ENCODE measurements around the gene SPATA3. TPM values are rescaled to one million over a fixed set of nuclear protein-coding genes. Genes with fewer than 3 reads are reported as not detected.

SPATA3 gene
- total and polyA plus RNA-seq, 2 of the 8 experiments (the other 6 are each of a cell fraction or from before 2014, with no cell fraction given) = not detected

DNA sequence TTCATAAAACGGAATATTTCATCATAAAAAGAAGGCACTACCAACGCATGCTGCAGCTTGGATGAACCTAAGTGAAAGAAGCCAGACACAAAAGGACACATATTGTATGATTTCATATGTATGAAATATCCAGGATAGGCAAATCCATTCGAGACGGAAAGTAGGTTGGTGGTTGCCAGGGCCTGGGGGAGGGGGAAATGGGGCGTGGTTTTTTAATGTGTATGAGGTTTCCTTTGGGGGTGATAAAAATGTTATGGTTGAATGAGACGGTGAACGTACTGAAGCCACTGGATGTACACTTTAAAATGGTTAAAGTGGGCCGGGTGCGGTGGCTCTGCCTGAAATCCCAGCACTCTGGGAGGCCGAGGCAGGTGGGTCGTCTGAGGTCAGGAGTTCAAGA lies 20.0 kb upstream of the SPATA3 start:
- DNase-seq (ENCODE audit: low read depth in 1 of 2, low spot score in 2 of 2) = no peak
- POLR2A ChIA-PET (ENCODE audit: partially characterized antibody) = no interaction called here
- TF ChIP-seq FOSL1 (IDR thresholded peaks at IDR 0.05; ENCODE audit: insufficient read depth, low read depth, low read length) (no peak), TAF1 (IDR thresholded peaks at IDR 0.05; ENCODE audit: low read depth, low read length) (no peak), RAD21 (IDR thresholded peaks at IDR 0.05 in 1 of 2, conservative IDR thresholded peaks at IDR 0.05 in 1 of 2; ENCODE audit: low read depth in 2 of 2, low read length in 2 of 2) (no peak), RNF2 (IDR thresholded peaks at IDR 0.05; ENCODE audit: borderline replicate concordance, low read depth, low read length, missing control alignments, poor library complexity, severe bottlenecking) (no peak), SRF (IDR thresholded peaks at IDR 0.05; ENCODE audit: low read depth, low read length) (no peak), TCF12 (IDR thresholded peaks at IDR 0.05; ENCODE audit: low read depth, low read length) (no peak), EZH2 (IDR thresholded peaks at IDR 0.05; ENCODE audit: low read depth, low read length, severe bottlenecking) (no peak), SIX5 (IDR thresholded peaks at IDR 0.05; ENCODE audit: low read depth, low read length) (no peak), KDM1A (IDR thresholded peaks at IDR 0.05; ENCODE audit: borderline replicate concordance, low read length) (no peak), BRCA1 (IDR thresholded peaks at IDR 0.05; ENCODE audit: low read depth, low read length) (no peak), POLR2AphosphoS5 (IDR thresholded peaks at IDR 0.05; ENCODE audit: low read depth, low read length) (no peak), EGR1 (IDR thresholded peaks at IDR 0.05; ENCODE audit: borderline replicate concordance, low read depth, low read length) (no peak), GABPA (IDR thresholded peaks at IDR 0.05; ENCODE audit: borderline replicate concordance, insufficient read depth, low read length) (no peak), TAF7 (optimal IDR thresholded peaks at IDR 0.05; ENCODE audit: borderline replicate concordance, low read depth, low read length) (no peak), MAFK (IDR thresholded peaks at IDR 0.05; ENCODE audit: low read depth, low read length) (no peak)

More for the DNA sequence above, 20.0 kb upstream of the SPATA3 start:
- H4K91ac ChIP-seq (replicated peaks; ENCODE audit: insufficient read length, low read length) = no peak overlapping the region
- no peak overlapping the region for H2BK12ac ChIP-seq (ENCODE audit: low read depth, low read length)
- no peak overlapping the region for H3K4me2 ChIP-seq (ENCODE audit: insufficient read depth in 1 of 2, low read depth in 2 of 2, low read length in 2 of 2)
- no peak overlapping the region for H3K56ac ChIP-seq (replicated peaks; ENCODE audit: insufficient read length, low read depth, low read length)
- H4K20me1 ChIP-seq (replicated peaks in 1 of 2; ENCODE audit: control insufficient read depth in 1 of 2, insufficient read depth in 2 of 2, low read length in 2 of 2) = no peaks in the 10 kb centered on the region
- no peaks in the 10 kb centered on the region for H3K79me1 ChIP-seq (ENCODE audit: low read depth, low read length)
- CTCF ChIA-PET (ENCODE audit: partially characterized antibody) = no interaction called here
- no peak overlapping the region for H3K18ac ChIP-seq (ENCODE audit: extremely low read depth, low read length)
- no peak overlapping the region for H3K14ac ChIP-seq (ENCODE audit: insufficient read length)
- H3K9ac ChIP-seq (replicated peaks in 1 of 4; ENCODE audit: extremely low read depth in 1 of 4, low read depth in 3 of 4, low read length in 3 of 4) = no peak overlapping the region
- no peak overlapping the region for H3K23ac ChIP-seq (ENCODE audit: insufficient read length)
- no peaks in the 10 kb centered on the region for H3K27me3 ChIP-seq (replicated peaks in 1 of 4; ENCODE audit: control insufficient read depth in 3 of 4, extremely low read depth in 1 of 4, insufficient read depth in 3 of 4, low read length in 3 of 4)
- H3K4me3 ChIP-seq (ENCODE audit: extremely low read depth in 1 of 4, insufficient read depth in 2 of 4, low read depth in 3 of 4, low read length in 4 of 4) = no peak overlapping the region
- H2BK5ac ChIP-seq (ENCODE audit: low read depth, low read length) = no peak overlapping the region
- H2AK5ac ChIP-seq (ENCODE audit: low read depth, low read length) = no peak overlapping the region
- H2BK15ac ChIP-seq (ENCODE audit: low read length) = no peak overlapping the region
- H2BK120ac ChIP-seq (replicated peaks; ENCODE audit: low read depth, low read length) = no peak overlapping the region
- no peak overlapping the region for H4K8ac ChIP-seq (ENCODE audit: extremely low read depth, insufficient read depth, low read length)
- no peak overlapping the region for H2AFZ ChIP-seq (ENCODE audit: low read length)
- H3K23me2 ChIP-seq (ENCODE audit: low read depth, low read length) = no peaks in the 10 kb centered on the region
- no peak overlapping the region for H3K27ac ChIP-seq (ENCODE audit: low read depth, low read length)
- peaks cover 0 to 2% (median 0%) of the 10 kb centered on the region in 4 experiments; a peak in 1 of 7 replicates for H3K4me1 ChIP-seq (replicated peaks in 1 of 4; ENCODE audit: control insufficient read depth in 3 of 4, insufficient read depth in 4 of 4, low read length in 3 of 4)
- no peaks in the 10 kb centered on the region for H3K79me2 ChIP-seq (ENCODE audit: control insufficient read depth in 1 of 2, insufficient read depth in 2 of 2, low read length in 2 of 2)
- peaks cover 0 to 5% of the 10 kb centered on the region in 2 experiments; a peak in 2 of 4 replicates for H3K9me3 ChIP-seq (ENCODE audit: insufficient read depth in 2 of 2, low read depth in 1 of 2, low read length in 1 of 2)
- no peak overlapping the region for H2BK20ac ChIP-seq (ENCODE audit: low read length)
- 89% methylated on average over 11 of the region's 11 CpGs; no CpG with 5 or more reads in 1 of the 2 experiments for WGBS, 2 experiments (ENCODE audit: extremely low coverage in 1 of 2, insufficient coverage in 1 of 2, insufficient read length in 1 of 2, insufficient replicate concordance in 2 of 2, low coverage in 1 of 2, low lambda C conversion rate in 2 of 2, missing lambda C conversion rate in 1 of 2)
- H4K5ac ChIP-seq (ENCODE audit: insufficient read length, low read depth, low read length) = no peak overlapping the region
- FAIRE-seq = no peak
- H3K36me3 ChIP-seq (ENCODE audit: control insufficient read depth in 2 of 4, insufficient read depth in 4 of 4, low read length in 3 of 4) = no peaks in the 10 kb centered on the region
- no peak overlapping the region for H3K4ac ChIP-seq (replicated peaks; ENCODE audit: insufficient read length, low read depth, low read length)
